ENCODE results near the gene RAB6B.
A peak's percentile ranks its signal among the peaks of the same experiment; 100 is the strongest.

Gene RAB6B

GRCh38 chr3:133838296-133838789, 57.3 kb downstream of the RAB6B start:
- FAIRE-seq (no peak), DNase-seq (ENCODE audit: low spot score) (no peak)

GRCh38 chr3:133837487-133838295, 58.0 kb downstream of the RAB6B start:
- DNase-seq (ENCODE audit: low spot score), result no peak
- no peak for FAIRE-seq

- DNase-seq (ENCODE audit: low spot score) (no peak), FAIRE-seq (no peak)
Measured at GRCh38 chr3:133836497-133837158, 59.1 kb downstream of the RAB6B start.

GRCh38 chr3:133835961-133836360, 59.7 kb downstream of the RAB6B start:
- DNase-seq (ENCODE audit: low spot score) (no peak), FAIRE-seq (no peak)

GRCh38 chr3:133835418-133835743, 60.3 kb downstream of the RAB6B start:
- DNase-seq (ENCODE audit: low spot score), result no peak
- no peak for FAIRE-seq

GRCh38 chr3:133834621-133835417, 60.9 kb downstream of the RAB6B start:
- FAIRE-seq (no peak), DNase-seq (ENCODE audit: low spot score) (no peak)

GRCh38 chr3:133833880-133834620, 61.6 kb downstream of the RAB6B start:
- DNase-seq (ENCODE audit: low spot score) (no peak), FAIRE-seq (no peak)

GRCh38 chr3:133833267-133833666, 62.4 kb downstream of the RAB6B start:
- FAIRE-seq (no peak), DNase-seq (ENCODE audit: low spot score) (no peak)

GRCh38 chr3:133832802-133833144, 62.9 kb downstream of the RAB6B start:
- DNase-seq (ENCODE audit: low spot score), result no peak
- FAIRE-seq, result no peak

GRCh38 chr3:133831966-133832801, 63.5 kb downstream of the RAB6B start:
- FAIRE-seq, result no peak

GRCh38 chr3:133830071-133830470, 65.6 kb downstream of the RAB6B start:
- FAIRE-seq, result no peak
- DNase-seq (ENCODE audit: low spot score), result no peak

More at GRCh38 chr3:133831966-133832801, 63.5 kb downstream of the RAB6B start:
- DNase-seq (ENCODE audit: low spot score), result no peak

GRCh38 chr3:133829310-133829707, 66.4 kb downstream of the RAB6B start:
- FAIRE-seq (no peak), DNase-seq (ENCODE audit: low spot score) (no peak)

- DNase-seq (ENCODE audit: low spot score) (no peak), FAIRE-seq (no peak)
Measured at GRCh38 chr3:133828576-133829309, 66.9 kb downstream of the RAB6B start.

- no peak for FAIRE-seq
Measured at GRCh38 chr3:133827684-133828083, 68.0 kb downstream of the RAB6B start.

GRCh38 chr3:133827136-133827535, 68.5 kb downstream of the RAB6B start:
- DNase-seq (ENCODE audit: low spot score) (no peak), FAIRE-seq (no peak)

More at GRCh38 chr3:133827684-133828083, 68.0 kb downstream of the RAB6B start:
- no peak for DNase-seq (ENCODE audit: low spot score)

GRCh38 chr3:133825969-133826727, 69.5 kb downstream of the RAB6B start:
- no peak for DNase-seq (ENCODE audit: low spot score)
- no peak for FAIRE-seq

GRCh38 chr3:133824961-133825485, 70.7 kb downstream of the RAB6B start:
- DNase-seq (ENCODE audit: low spot score) (no peak), FAIRE-seq (no peak)

GRCh38 chr3:133821767-133822638, 73.7 kb downstream of the RAB6B start:
- DNase-seq (ENCODE audit: low spot score), result peak; percentile 94
- peak; percentile 90 for FAIRE-seq

Data from RCC 7860 (cell line).